Transverse colon (tissue), 4 donors: ENCODE measurements around the gene VWA8. TPM values are rescaled to one million over a fixed set of nuclear protein-coding genes. Genes with fewer than 3 reads are reported as not detected.
A peak's percentile ranks its signal among the peaks of the same experiment; 100 is the strongest.

ENCODE experiments used
- DNase-seq: peaks from one replicate; pipeline ENCODE4 v3.0.0-alpha.2; 2019
- H3K27ac ChIP-seq, 4 donors: fragments of 200-600 bp; sonication (generic); 2 replicates each; pipeline ENCODE4 v1.5.1; 2016 to 2018; ENCODE audit warnings: inconsistent platforms in 4 of 4
- H3K27me3 ChIP-seq: fragments of 200-600 bp; sonication (generic); 2 replicates; pipeline ENCODE4 v1.5.1; 2017; ENCODE audit warnings: inconsistent platforms
- H3K36me3 ChIP-seq, 4 donors: fragments of 200-600 bp; sonication (generic); 2 replicates each; pipeline ENCODE4 v1.5.1; 2017 to 2019; ENCODE audit warnings: inconsistent platforms in 4 of 4
- H3K4me1 ChIP-seq, 4 donors: fragments of 200-600 bp; sonication (generic); 2 replicates each; pipeline ENCODE4 v1.5.1; 2017 to 2020; ENCODE audit warnings: inconsistent platforms in 4 of 4
- H3K4me3 ChIP-seq, 4 donors: fragments of 200-600 bp; sonication (generic); 1 replicate in 1 of 4; 2 replicates in 3 of 4; pipeline versions ENCODE4 v1.5.1 to v1.6.1; 2017 to 2019; ENCODE audit warnings: inconsistent platforms in 4 of 4
- H3K9me3 ChIP-seq, 2 donors: fragments of 200-600 bp; sonication (generic); 2 replicates each; pipeline ENCODE4 v1.5.1; 2017 to 2019; ENCODE audit warnings: inconsistent platforms in 2 of 2
- CTCF ChIP-seq, 5 experiments: fragments of 200-600 bp in 3 of 5; fragments of 450-650 bp in 2 of 5; sonication (generic) in 3 of 5; IDR thresholded peaks; 1 replicate in 2 of 5; 2 replicates in 3 of 5; pipeline ENCODE4 v1.5.1; 2016 to 2017; ENCODE audit warnings: antibody characterized with exemption in 5 of 5, inconsistent platforms in 3 of 5, mild to moderate bottlenecking in 2 of 5, moderate library complexity in 1 of 5
- EP300 ChIP-seq: sonication (generic); formaldehyde crosslinking; IDR thresholded peaks from one replicate; pipeline ENCODE4 v1.6.1; 2017; ENCODE audit warnings: antibody characterized with exemption, low read depth
- POLR2A ChIP-seq: fragments of 450-650 bp; IDR thresholded peaks from one replicate; pipeline ENCODE4 v1.6.1; 2016; ENCODE audit warnings: antibody characterized with exemption, mild to moderate bottlenecking, moderate library complexity
- POLR2AphosphoS5 ChIP-seq, 3 donors: sonication (generic); formaldehyde crosslinking; IDR thresholded peaks; one replicate each; pipeline ENCODE4 v1.6.1; 2016; ENCODE audit warnings: antibody characterized with exemption in 3 of 3
- WGBS, 2 donors: methylation state at CpG; one replicate each; pipeline ENCODE4 v1.1.5; 2018; ENCODE audit warnings: low coverage in 1 of 2; 5-methylcytosine and 5-hydroxymethylcytosine counted together
- in situ Hi-C, 4 donors: fragments of 200-750 bp; cut with MboI; loops; one replicate each; pipeline versions ENCODE4 v1.15.0 to v1.15.1; 2017; ENCODE audit warnings: low sequenced_read_pairs in 3 of 4, low pct_ligation_motif_present in 1 of 4, low pct_unique_long_range_greater_than_20kb in 1 of 4
- intact Hi-C: fragments of 100-400 bp; cut with DNase I; formaldehyde crosslinking; loops from one replicate; pipeline ENCODE4 v1.15.1; 2023; ENCODE audit warnings: low total_unique reads
- total RNA-seq, 4 donors: library from RNA; depleted of rRNA; stranded (reverse); fragments of >200 nt; gene quantifications; one replicate each; pipeline ENCODE4 v1.1.0, GENCODE V29; 2016

VWA8 gene
- total RNA-seq, 4 donors from 2014 or later: 12.7 to 65.1 (median 35.0) TPM

GRCh38 chr13:41670873-41671443 is 290.0 kb downstream of the VWA8 start:
- peaks cover 0 to 9% (median 0%) of the 10 kb centered on the region in 4 donors for H3K36me3 ChIP-seq
- H3K4me3 ChIP-seq: no peak overlapping the region
- no peak for DNase-seq
- 89% methylated on average over 7 to 8 of the region's 8 CpGs for WGBS, 2 donors
- intact Hi-C loops (no loop called here), in situ Hi-C loops (loop anchor here in 2 of 4 donors (25.0 kb wide), 2 partner anchors 259 to 441 kb away; no protein-coding TSS in a partner anchor)
- no peak overlapping the region for H3K27ac ChIP-seq
- no peaks in the 10 kb centered on the region for H3K4me1 ChIP-seq
- TF ChIP-seq CTCF (IDR thresholded peaks at IDR 0.05) (no peak), POLR2AphosphoS5 (IDR thresholded peaks at IDR 0.05) (no peak), EP300 (no peak), POLR2A (no peak)
- H3K27me3 ChIP-seq: no peaks in the 10 kb centered on the region
- H3K9me3 ChIP-seq: no peaks in the 10 kb centered on the region

- in situ Hi-C loops: loop anchor here (5.0 to 25.0 kb wide), 4 partner anchors 256 to 444 kb away; no protein-coding TSS in a partner anchor
- Histone ChIP-seq H3K9me3 (no peaks in the 10 kb centered on the region), H3K4me3 (no peak overlapping the region), H3K36me3 (peaks cover 0 to 9% (median 0%) of the 10 kb centered on the region in 4 donors), H3K27ac (no peak overlapping the region), H3K4me1 (no peaks in the 10 kb centered on the region), H3K27me3 (no peaks in the 10 kb centered on the region)
- WGBS, 2 donors: 0% methylated on average over 1 of the region's 1 CpG
- peak; percentile 67 to 83 (median 72) for TF ChIP-seq CTCF (IDR thresholded peaks at IDR 0.05)
- no peak for TF ChIP-seq POLR2AphosphoS5 (IDR thresholded peaks at IDR 0.05)
- no peak for TF ChIP-seq EP300
- no peak for TF ChIP-seq POLR2A
- intact Hi-C loops: no loop called here
- DNase-seq: peak; percentile 28
Observed at GRCh38 chr13:41668130-41668757, 292.7 kb downstream of the VWA8 start.

- no peaks in the 10 kb centered on the region for H3K27me3 ChIP-seq
- TF ChIP-seq POLR2A (no peak), POLR2AphosphoS5 (IDR thresholded peaks at IDR 0.05) (no peak), EP300 (no peak), CTCF (IDR thresholded peaks at IDR 0.05) (no peak)
- no peak overlapping the region for H3K27ac ChIP-seq
- no peaks in the 10 kb centered on the region for H3K4me1 ChIP-seq
- intact Hi-C loops: no loop called here
- no peaks in the 10 kb centered on the region for H3K9me3 ChIP-seq
- in situ Hi-C loops: loop anchor here (5.0 to 25.0 kb wide), 4 partner anchors 254 to 446 kb away; no protein-coding TSS in a partner anchor
- no peak overlapping the region for H3K4me3 ChIP-seq
- DNase-seq: no peak
- H3K36me3 ChIP-seq: peaks cover 0 to 9% (median 0%) of the 10 kb centered on the region in 4 donors
- 87 to 91% methylated on average over 4 of the region's 4 CpGs for WGBS, 2 donors
Observed at GRCh38 chr13:41666644-41667043, 294.3 kb downstream of the VWA8 start.

GRCh38 chr13:41660411-41660810 is 300.5 kb downstream of the VWA8 start:
- 80 to 90% methylated on average over 1 to 2 of the region's 2 CpGs for WGBS, 2 donors
- Histone ChIP-seq H3K4me1 (no peaks in the 10 kb centered on the region), H3K27me3 (no peaks in the 10 kb centered on the region), H3K27ac (no peak overlapping the region), H3K4me3 (no peak overlapping the region), H3K9me3 (no peaks in the 10 kb centered on the region), H3K36me3 (no peaks in the 10 kb centered on the region)
- in situ Hi-C loops: loop anchor here in 3 of 4 donors (10.0 to 25.0 kb wide), 3 partner anchors 248 to 452 kb away; no protein-coding TSS in a partner anchor
- intact Hi-C loops: no loop called here
- TF ChIP-seq POLR2AphosphoS5 (IDR thresholded peaks at IDR 0.05) (no peak), CTCF (IDR thresholded peaks at IDR 0.05) (no peak), POLR2A (no peak), EP300 (no peak)
- no peak for DNase-seq
